ENCODE data around the gene ABHD4. TPM values are rescaled to one million over a fixed set of nuclear protein-coding genes. Genes with fewer than 3 reads are reported as not detected.
A peak's percentile ranks its signal among the peaks of the same experiment; 100 is the strongest.

Gene ABHD4
- total and polyA plus RNA-seq, 2 of the 4 experiments (the other 2 are of a cell fraction), result 5.0 to 22.0 TPM

GRCh38 chr14:22622255-22622654, 24.2 kb downstream of the ABHD4 start:
- H3K27me3 ChIP-seq (ENCODE audit: control insufficient read depth, insufficient read depth, low read length), result no peaks in the 10 kb centered on the region
- no peak overlapping the region for H4K91ac ChIP-seq (ENCODE audit: insufficient read depth, low read depth, low read length)
- no peak overlapping the region for H3K18ac ChIP-seq (ENCODE audit: low read depth, low read length)
- H4K5ac ChIP-seq (ENCODE audit: low read depth, low read length), result no peak overlapping the region
- H3K9me3 ChIP-seq (ENCODE audit: control insufficient read depth, insufficient read depth, low read length), result no peaks in the 10 kb centered on the region
- no peak overlapping the region for H3K4ac ChIP-seq (ENCODE audit: low read depth, low read length)
- TF ChIP-seq MXI1 (IDR thresholded peaks at IDR 0.05; ENCODE audit: borderline replicate concordance, low read depth, low read length) (no peak), BHLHE40 (IDR thresholded peaks at IDR 0.05; ENCODE audit: low read depth, low read length) (no peak), USF2 (IDR thresholded peaks at IDR 0.05; ENCODE audit: low read depth, low read length) (peak; percentile 46), RCOR1 (IDR thresholded peaks at IDR 0.05; ENCODE audit: insufficient replicate concordance, low read length) (no peak), MAZ (IDR thresholded peaks at IDR 0.05; ENCODE audit: borderline replicate concordance, low read depth, low read length) (no peak), FOS (IDR thresholded peaks at IDR 0.05; ENCODE audit: low read depth, low read length) (no peak), CEBPB (IDR thresholded peaks at IDR 0.05; ENCODE audit: low read depth, low read length) (no peak), POLR2A (IDR thresholded peaks at IDR 0.05; ENCODE audit: low read depth, low read length) (no peak)
- no peak overlapping the region for H2AK5ac ChIP-seq (ENCODE audit: low read depth, low read length)
- H2AFZ ChIP-seq (replicated peaks; ENCODE audit: low read length, poor library complexity), result peak overlapping the region; percentile 9
- H3K23ac ChIP-seq (ENCODE audit: low read depth, low read length), result no peak overlapping the region
- BruUV-seq (replicated peaks), result no TSS peak
- POLR2A ChIA-PET (ENCODE audit: unreplicated experiment), result no interaction called here
- peak; percentile 80 for DNase-seq
- CTCF ChIA-PET, result interaction anchor here (0.6 kb wide), 1 partner anchor 218 kb away, joined by 7 read pairs; no protein-coding TSS in a partner anchor
- no peaks in the 10 kb centered on the region for H4K20me1 ChIP-seq (ENCODE audit: insufficient read depth, low read length)
- intact Hi-C loops (cut with micrococcal nuclease), result no loop called here
- dilution Hi-C loops (cut with HindIII; ENCODE audit: low sequenced_read_pairs, unreplicated experiment), result no loop called here
- H3K4me2 ChIP-seq (ENCODE audit: low read depth, low read length), result peak overlapping the region; percentile 27; the same call in 1 of the 2 replicates
- peak overlapping the region; percentile 30 for H2AK9ac ChIP-seq (replicated peaks; ENCODE audit: low read depth, low read length, poor library complexity)
- no peak overlapping the region for H3K56ac ChIP-seq (ENCODE audit: extremely low read depth, insufficient read depth, low read length)
- peak overlapping the region; percentile 37 for H2BK5ac ChIP-seq (ENCODE audit: low read depth, low read length, poor library complexity, severe bottlenecking)
- no CpG with 5 or more reads among the region's 2 CpGs for WGBS, 2 experiments (ENCODE audit: extremely low coverage in 2 of 2, insufficient read length in 1 of 2)
- no peak overlapping the region for H4K8ac ChIP-seq (ENCODE audit: low read depth in 2 of 2, low read length in 2 of 2)
- no peak overlapping the region for H2BK120ac ChIP-seq (ENCODE audit: low read depth, low read length)
- H3K79me1 ChIP-seq (ENCODE audit: low read depth in 1 of 2, low read length in 2 of 2), result no peaks in the 10 kb centered on the region
- H3K4me1 ChIP-seq (ENCODE audit: control insufficient read depth, insufficient read depth, low read length), result peaks cover 4% of the 10 kb centered on the region
- H2BK15ac ChIP-seq (ENCODE audit: low read depth, low read length), result no peak overlapping the region
- no peak overlapping the region; the same call in 1 of the 2 replicates for H3K27ac ChIP-seq (ENCODE audit: insufficient read depth, low read length)
- no peak overlapping the region for H2BK20ac ChIP-seq (ENCODE audit: low read depth, low read length)
- no peak overlapping the region for H3K9ac ChIP-seq (ENCODE audit: low read depth, low read length)
- H3K4me3 ChIP-seq (ENCODE audit: insufficient read depth, low read depth, low read length), result no peak overlapping the region
- H3K9me1 ChIP-seq (ENCODE audit: insufficient read depth, low read length), result peaks cover 2% of the 10 kb centered on the region
- ATAC-seq (ENCODE audit: low read depth), result peak; percentile 89
- 0 out of 2 replicates have a peak overlapping the region, but pooled peaks have one; percentile 19 for H3K14ac ChIP-seq (replicated peaks; ENCODE audit: low read depth, low read length)
- in situ Hi-C loops (cut with MboI; ENCODE audit: low sequenced_read_pairs), result no loop called here
- H3K36me3 ChIP-seq (ENCODE audit: control insufficient read depth, insufficient read depth, low read length), result no peaks in the 10 kb centered on the region
